A673 (cell line): ENCODE data around the gene C15orf61.

Experiments used
- EZH2 ChIP-seq: fragments of 200-600 bp; sonication (generic); IDR thresholded peaks from 2 replicates; pipeline ENCODE4 v1.6.1; 2017; ENCODE audit warnings: borderline replicate concordance, low read depth, mild to moderate bottlenecking, mixed read lengths, antibody characterized with exemption, low read length; ENCODE audit not compliant: poor library complexity, severe bottlenecking
- TF ChIP-seq, protein P1 (sequence below): fragments of 300-800, 200-600 bp; sonication (generic); conservative IDR thresholded peaks from 2 replicates; pipeline ENCODE4 v1.5.1; 2017; ENCODE audit warnings: low read depth, mild to moderate bottlenecking, antibody characterized with exemption, low read length, moderate library complexity, mixed read lengths

DNA sequence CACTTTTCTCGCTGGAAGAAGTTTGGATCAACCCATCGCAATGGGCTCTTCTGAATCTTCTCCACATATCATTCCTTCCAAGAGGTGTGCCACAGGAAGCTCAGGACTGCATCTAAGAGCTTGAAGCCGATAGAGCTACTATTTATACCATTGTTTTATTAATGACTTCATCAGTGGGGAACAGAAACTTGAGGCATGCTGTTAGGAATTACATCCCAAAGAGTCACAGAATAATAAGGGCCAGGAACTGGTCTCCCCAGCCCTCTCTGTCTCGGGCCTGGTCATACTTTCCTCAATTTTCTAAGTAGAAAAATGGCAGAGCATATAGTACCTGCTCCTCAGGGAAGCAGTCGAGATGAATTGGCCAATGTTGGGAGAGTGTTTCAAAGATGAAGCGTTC is 16.9 kb upstream of the C15orf61 start:
- TF ChIP-seq, protein P1, sequence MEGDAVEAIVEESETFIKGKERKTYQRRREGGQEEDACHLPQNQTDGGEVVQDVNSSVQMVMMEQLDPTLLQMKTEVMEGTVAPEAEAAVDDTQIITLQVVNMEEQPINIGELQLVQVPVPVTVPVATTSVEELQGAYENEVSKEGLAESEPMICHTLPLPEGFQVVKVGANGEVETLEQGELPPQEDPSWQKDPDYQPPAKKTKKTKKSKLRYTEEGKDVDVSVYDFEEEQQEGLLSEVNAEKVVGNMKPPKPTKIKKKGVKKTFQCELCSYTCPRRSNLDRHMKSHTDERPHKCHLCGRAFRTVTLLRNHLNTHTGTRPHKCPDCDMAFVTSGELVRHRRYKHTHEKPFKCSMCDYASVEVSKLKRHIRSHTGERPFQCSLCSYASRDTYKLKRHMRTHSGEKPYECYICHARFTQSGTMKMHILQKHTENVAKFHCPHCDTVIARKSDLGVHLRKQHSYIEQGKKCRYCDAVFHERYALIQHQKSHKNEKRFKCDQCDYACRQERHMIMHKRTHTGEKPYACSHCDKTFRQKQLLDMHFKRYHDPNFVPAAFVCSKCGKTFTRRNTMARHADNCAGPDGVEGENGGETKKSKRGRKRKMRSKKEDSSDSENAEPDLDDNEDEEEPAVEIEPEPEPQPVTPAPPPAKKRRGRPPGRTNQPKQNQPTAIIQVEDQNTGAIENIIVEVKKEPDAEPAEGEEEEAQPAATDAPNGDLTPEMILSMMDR: no peak
- no peak for TF ChIP-seq EZH2
